Measurements from ENCODE around the gene NR3C2.

The NR3C2 gene

GRCh38 chr4:148041606-148042329, 400.4 kb downstream of the NR3C2 start:
- DNase-seq = no peak

GRCh38 chr4:148034813-148035212, 407.4 kb downstream of the NR3C2 start:
- no peak for DNase-seq

GRCh38 chr4:148030193-148030873, 411.9 kb downstream of the NR3C2 start:
- DNase-seq = peak; percentile 61

GRCh38 chr4:148029781-148030180, 412.4 kb downstream of the NR3C2 start:
- no peak for DNase-seq
